ENCODE measurements around the gene CMSS1.

- TF ChIP-seq ZFP30 (CRISPR knock-in tag; IDR thresholded peaks at IDR 0.05), result no peak
- no peak for TF ChIP-seq CSRNP3 (CRISPR knock-in tag; IDR thresholded peaks at IDR 0.05)
Measured at GRCh38 chr3:99982650-99983049, 165.0 kb downstream of the CMSS1 start.

Measured in SK-N-SH treated with all-trans-retinoic acid at 6 μM for 48 hours (cell line).